GM19043 (cell line): Measurements from ENCODE around the gene C4A.
"Not testable (repeated sequence)": the region's sequence is repeated elsewhere in the genome, so short reads cannot be mapped to it uniquely, and the experiment has no call there.

Source experiments
- ATAC-seq: cut with Tn5 transposase; IDR thresholded peaks from one replicate; pipeline ENCODE4 v1.9.1; 2021; ENCODE audit warnings: low read depth; ENCODE audit not compliant: unreplicated experiment

C4A gene

DNA sequence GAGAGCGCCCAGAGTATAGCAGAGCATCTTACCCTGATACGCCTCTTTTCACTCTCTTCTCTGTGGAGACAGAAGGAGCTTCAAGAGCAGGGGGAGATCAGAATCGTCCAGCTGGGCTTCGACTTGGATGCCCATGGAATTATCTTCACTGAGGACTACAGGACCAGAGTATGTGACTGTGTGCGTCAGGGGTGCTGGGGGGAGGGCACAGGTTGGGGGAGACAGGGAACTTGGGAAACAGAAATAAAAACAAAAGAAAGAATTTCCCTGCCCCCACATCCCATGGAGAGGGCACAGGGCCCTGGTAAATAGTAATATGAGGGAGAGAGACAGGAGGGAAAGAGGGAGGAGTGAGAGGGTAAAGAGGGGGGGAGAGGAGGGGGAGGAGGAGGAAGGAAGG, 3.0 kb upstream of the C4A start:
- ATAC-seq: no peak

- no peak for ATAC-seq
These were observed 2.5 kb upstream of the C4A start for GRCh38 chr6:31979238-31979898.

DNA sequence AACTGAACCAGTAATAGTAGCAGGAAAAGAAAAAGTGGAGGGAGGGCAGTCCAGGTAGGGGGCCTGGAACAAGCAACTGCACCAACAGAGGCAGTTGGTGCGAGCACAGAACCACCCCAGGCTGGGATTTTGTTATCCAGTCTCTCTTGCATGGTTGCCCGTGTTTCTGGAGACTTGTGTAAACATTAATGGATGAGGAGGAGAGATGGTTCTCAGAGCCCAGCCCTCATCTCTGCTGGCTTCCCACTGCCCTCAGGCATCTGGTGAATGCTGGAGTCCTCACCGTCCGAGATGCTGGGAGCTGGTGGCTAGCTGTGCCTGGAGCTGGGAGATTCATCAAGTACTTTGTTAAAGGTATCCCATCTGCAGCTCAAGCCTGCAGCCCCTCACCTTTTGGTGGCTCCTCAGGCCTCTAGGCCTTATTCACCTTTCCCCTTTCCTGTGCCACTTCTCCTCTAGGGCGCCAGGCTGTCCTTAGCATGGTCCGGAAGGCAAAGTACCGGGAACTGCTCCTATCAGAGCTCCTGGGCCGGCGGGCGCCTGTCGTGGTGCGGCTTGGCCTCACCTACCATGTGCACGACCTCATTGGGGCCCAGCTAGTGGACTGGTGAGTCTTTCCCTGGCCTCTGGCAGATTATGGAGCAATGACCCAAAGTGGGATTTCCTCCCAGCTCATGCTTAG, 1.5 kb upstream of the C4A start:
- ATAC-seq: not testable (repeated sequence)

GRCh38 chr6:31980998-31981397, 859 bp upstream of the C4A start:
- ATAC-seq: not testable (repeated sequence)

DNA sequence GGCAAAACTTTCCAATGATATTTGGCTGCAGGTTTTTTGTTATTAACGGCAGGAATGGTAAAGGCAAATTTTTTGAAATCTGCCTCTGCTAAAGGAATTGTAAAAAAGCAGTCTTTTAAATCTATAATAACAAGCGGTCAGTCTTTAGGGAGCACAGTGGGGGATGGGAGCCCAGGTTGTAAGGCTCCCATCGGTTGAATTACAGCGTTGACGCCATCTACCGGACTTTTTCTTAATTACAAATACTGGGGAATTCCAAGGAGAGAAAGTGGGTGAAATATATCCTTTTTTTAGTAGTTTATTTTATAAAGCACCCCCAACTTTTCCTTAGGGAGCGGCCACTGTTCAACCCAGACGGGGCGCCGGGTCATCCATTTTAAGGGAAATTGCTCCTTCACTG, 7.5 kb downstream of the C4A start:
- ATAC-seq: not testable (repeated sequence)

GRCh38 chr6:31994421-31994820, 12.6 kb downstream of the C4A start:
- not testable (repeated sequence) for ATAC-seq

- ATAC-seq: not testable (repeated sequence)
These were observed 14.5 kb downstream of the C4A start for GRCh38 chr6:31996385-31996784.

DNA sequence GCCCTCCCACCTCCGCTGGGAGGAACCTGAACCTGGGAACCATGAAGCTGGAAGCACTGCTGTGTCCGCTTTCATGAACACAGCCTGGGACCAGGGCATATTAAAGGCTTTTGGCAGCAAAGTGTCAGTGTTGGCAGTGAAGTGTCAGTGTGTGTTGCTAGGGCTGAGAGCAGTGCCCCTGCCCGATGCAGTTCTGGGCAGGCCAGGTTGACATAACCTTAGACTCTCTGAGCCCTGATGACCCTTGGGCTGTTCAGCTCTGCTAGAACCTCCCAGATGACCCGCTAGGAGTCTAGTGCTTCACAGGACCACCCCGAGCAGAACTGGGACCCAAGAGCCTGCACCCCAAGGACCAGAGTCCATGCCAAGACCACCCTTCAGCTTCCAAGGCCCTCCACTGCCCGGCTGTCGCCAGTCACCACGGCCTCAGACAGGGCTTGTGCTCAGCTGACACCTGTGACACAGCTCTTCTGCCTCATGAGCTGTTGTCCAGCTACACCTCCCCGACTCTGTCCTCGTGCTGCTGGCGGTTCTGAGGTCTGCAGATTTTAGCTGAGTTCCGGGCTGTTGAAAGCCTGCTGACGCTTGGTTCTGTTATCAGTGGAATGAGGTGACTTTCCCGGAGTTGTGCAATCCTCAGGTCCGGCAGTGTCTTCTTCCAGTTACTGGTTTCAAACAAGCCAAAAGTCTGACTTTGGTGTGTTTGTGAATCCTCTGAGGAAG, 20.9 kb downstream of the C4A start:
- ATAC-seq: not testable (repeated sequence)

DNA sequence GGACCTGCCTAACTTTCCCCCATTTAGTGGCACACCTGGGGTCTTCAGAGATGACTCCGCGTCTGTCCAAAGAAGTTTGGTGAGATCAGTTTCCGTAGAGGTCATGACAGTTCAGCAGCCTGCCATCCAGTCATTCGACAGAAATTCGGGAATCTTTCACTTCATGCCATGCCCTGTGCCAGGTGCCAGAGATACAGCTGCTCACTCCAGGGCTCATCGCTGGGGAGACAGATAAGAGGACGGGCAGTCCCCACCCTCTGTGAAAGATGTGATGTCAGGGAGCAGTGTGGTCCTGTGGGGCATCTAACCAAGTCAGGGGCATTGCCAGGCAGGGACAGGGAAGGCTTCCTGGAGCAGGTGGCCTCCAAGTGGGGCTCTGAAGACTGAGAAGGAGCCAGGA, 21.4 kb downstream of the C4A start:
- not testable (repeated sequence) for ATAC-seq

GRCh38 chr6:32004393-32004792, 22.5 kb downstream of the C4A start:
- ATAC-seq: not testable (repeated sequence)

DNA sequence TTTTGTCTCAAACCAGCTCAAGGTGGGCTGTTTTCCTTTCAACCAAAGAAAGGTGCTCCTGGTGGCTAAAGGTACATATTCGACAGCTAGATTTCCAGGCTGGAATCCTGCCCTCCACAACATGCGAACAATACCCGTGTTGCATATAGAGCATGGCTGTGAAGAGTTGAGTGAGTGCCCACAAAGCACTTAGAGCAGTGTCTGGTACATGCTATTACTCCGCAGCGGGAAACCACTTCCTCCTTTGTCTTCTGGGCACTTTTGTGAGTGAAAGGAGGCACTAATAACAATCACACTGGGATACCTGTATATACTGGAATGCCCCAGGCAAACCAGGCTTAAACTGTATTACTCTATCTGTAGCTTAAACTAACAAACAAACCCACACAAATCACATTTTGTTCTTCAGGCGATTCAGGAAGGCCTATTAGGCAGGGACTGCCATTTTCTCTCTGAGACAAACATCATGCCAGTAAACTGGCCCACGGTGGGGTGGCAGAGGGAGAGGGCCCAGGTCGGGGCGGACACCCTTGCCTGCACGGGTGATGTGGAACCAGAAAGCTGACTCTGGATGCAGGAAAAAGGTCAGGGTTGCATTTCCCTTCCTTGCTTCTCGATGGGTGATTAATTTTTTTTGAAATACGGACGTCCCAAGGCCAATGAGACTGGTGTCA, 23.1 kb downstream of the C4A start:
- not testable (repeated sequence) for ATAC-seq

DNA sequence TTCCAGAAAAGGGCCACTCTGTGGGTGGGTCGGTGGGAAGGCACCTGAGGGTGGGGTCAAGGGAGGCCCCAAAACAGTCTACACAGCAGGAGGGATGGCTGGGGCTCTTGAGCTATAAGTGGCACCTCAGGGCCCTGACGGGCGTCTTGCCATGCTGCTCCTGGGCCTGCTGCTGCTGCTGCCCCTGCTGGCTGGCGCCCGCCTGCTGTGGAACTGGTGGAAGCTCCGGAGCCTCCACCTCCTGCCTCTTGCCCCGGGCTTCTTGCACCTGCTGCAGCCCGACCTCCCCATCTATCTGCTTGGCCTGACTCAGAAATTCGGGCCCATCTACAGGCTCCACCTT, 23.7 kb downstream of the C4A start:
- ATAC-seq: not testable (repeated sequence)

GRCh38 chr6:32005991-32006529, 24.2 kb downstream of the C4A start:
- not testable (repeated sequence) for ATAC-seq

DNA sequence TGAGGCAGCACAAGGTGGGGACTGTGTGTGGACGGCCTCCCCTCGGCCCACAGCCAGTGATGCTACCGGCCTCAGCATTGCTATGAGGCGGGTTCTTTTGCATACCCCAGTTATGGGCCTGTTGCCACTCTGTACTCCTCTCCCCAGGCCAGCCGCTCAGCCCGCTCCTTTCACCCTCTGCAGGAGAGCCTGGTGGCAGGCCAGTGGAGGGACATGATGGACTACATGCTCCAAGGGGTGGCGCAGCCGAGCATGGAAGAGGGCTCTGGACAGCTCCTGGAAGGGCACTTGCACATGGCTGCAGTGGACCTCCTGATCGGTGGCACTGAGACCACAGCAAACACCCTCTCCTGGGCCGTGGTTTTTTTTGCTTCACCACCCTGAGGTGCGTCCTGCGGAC, 25.2 kb downstream of the C4A start:
- not testable (repeated sequence) for ATAC-seq

DNA sequence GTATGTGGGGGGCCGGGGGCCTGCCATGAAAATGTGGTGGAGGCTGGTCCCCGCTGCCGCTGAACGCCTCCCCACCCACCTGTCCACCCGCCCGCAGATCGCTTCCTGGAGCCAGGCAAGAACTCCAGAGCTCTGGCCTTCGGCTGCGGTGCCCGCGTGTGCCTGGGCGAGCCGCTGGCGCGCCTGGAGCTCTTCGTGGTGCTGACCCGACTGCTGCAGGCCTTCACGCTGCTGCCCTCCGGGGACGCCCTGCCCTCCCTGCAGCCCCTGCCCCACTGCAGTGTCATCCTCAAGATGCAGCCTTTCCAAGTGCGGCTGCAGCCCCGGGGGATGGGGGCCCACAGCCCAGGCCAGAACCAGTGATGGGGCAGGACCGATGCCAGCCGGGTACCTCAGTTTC, 26.2 kb downstream of the C4A start:
- not testable (repeated sequence) for ATAC-seq

- not testable (repeated sequence) for ATAC-seq
These were observed 26.8 kb downstream of the C4A start for GRCh38 chr6:32008616-32009015.

GRCh38 chr6:32009537-32009936, 27.7 kb downstream of the C4A start:
- ATAC-seq: not testable (repeated sequence)

- not testable (repeated sequence) for ATAC-seq
These were observed 29.1 kb downstream of the C4A start for GRCh38 chr6:32010856-32011530.

GRCh38 chr6:32012941-32013617, 31.2 kb downstream of the C4A start:
- not testable (repeated sequence) for ATAC-seq

- ATAC-seq: not testable (repeated sequence)
These were observed 31.9 kb downstream of the C4A start for GRCh38 chr6:32013738-32014137.
